Non-pigmented ciliary epithelial cell (primary cell): Measurements from ENCODE around the gene MS4A3.
"Not testable (repeated sequence)": the region's sequence is repeated elsewhere in the genome, so short reads cannot be mapped to it uniquely, and the experiment has no call there.

Source experiments
- DNase-seq: peaks from one replicate; pipeline ENCODE4 v3.0.0-alpha.2; 2010; ENCODE audit warnings: low read depth

Gene MS4A3

GRCh38 chr11:60056349-60056969 is at the start of gene MS4A3:
Gene MS4A3 (plus strand): TSS chr11:60056665. CDS start chr11:60061161, 4,496 bp downstream.
- no peak for DNase-seq

- no peak for DNase-seq
Observed at GRCh38 chr11:60016881-60017280, 39.6 kb upstream of the MS4A3 start, which contains the start of gene OOSP4B. Gene OOSP4B (plus strand): TSS chr11:60017181.

- no peak for DNase-seq
Observed at GRCh38 chr11:60018058-60018457, 38.4 kb upstream of the MS4A3 start.

- not testable (repeated sequence) for DNase-seq
Observed at GRCh38 chr11:60020376-60020775, 36.1 kb upstream of the MS4A3 start.

- no peak for DNase-seq
Observed at GRCh38 chr11:60029015-60029632, 27.3 kb upstream of the MS4A3 start.

- no peak for DNase-seq
Observed at GRCh38 chr11:60040109-60040508, 16.4 kb upstream of the MS4A3 start, which contains the start of gene OOSP2. Gene OOSP2 (plus strand): TSS chr11:60040409. CDS start chr11:60040460, 51 bp downstream.

- not testable (repeated sequence) for DNase-seq
Observed at GRCh38 chr11:60050422-60050821, 6.0 kb upstream of the MS4A3 start.

GRCh38 chr11:60050839-60051238 is 5.6 kb upstream of the MS4A3 start:
- DNase-seq, result not testable (repeated sequence)

GRCh38 chr11:60059052-60059451 is 2.6 kb downstream of the MS4A3 start:
- no peak for DNase-seq

GRCh38 chr11:60059521-60060240 is 3.2 kb downstream of the MS4A3 start:
- no peak for DNase-seq

GRCh38 chr11:60064111-60064510 is 7.6 kb downstream of the MS4A3 start:
- no peak for DNase-seq

- DNase-seq, result no peak
Observed at GRCh38 chr11:60065801-60066200, 9.3 kb downstream of the MS4A3 start.

GRCh38 chr11:60069450-60069849 is 13.0 kb downstream of the MS4A3 start:
- DNase-seq, result no peak

- not testable (repeated sequence) for DNase-seq
Observed at GRCh38 chr11:60071644-60072043, 15.2 kb downstream of the MS4A3 start.

GRCh38 chr11:60077216-60077817 is 20.9 kb downstream of the MS4A3 start:
- no peak for DNase-seq

GRCh38 chr11:60077981-60078380 is 21.5 kb downstream of the MS4A3 start:
- DNase-seq, result no peak

- DNase-seq, result no peak
Observed at GRCh38 chr11:60078745-60079144, 22.3 kb downstream of the MS4A3 start.

GRCh38 chr11:60080535-60080934 is 24.1 kb downstream of the MS4A3 start:
- no peak for DNase-seq

- DNase-seq, result no peak
Observed at GRCh38 chr11:60084631-60085273, 28.3 kb downstream of the MS4A3 start.

GRCh38 chr11:60085909-60086308 is 29.4 kb downstream of the MS4A3 start:
- no peak for DNase-seq

- DNase-seq, result no peak
Observed at GRCh38 chr11:60087239-60087638, 30.8 kb downstream of the MS4A3 start.

GRCh38 chr11:60088364-60088763 is 31.9 kb downstream of the MS4A3 start, which contains the start of gene MS4A2:
Gene MS4A2 (plus strand): TSS chr11:60088664. CDS start chr11:60088766, 102 bp downstream.
- DNase-seq, result no peak
